Neural progenitor cell (in vitro differentiated cells): ENCODE results near the gene EFNA3. TPM values are rescaled to one million over a fixed set of nuclear protein-coding genes. Genes with fewer than 3 reads are reported as not detected.

Source experiments
- DNase-seq: peaks from one replicate; pipeline ENCODE4 v3.0.0-alpha.2; 2016; ENCODE audit warnings: low spot score
- H2AFZ ChIP-seq: fragments of 200-600 bp; sonication (generic); replicated peaks from 2 replicates; pipeline ENCODE4 v1.6.1; 2016; ENCODE audit warnings: antibody characterized with exemption
- H3F3A ChIP-seq: fragments of 200-600 bp; sonication (generic); 2 replicates; pipeline ENCODE4 v1.6.1; 2016; ENCODE audit warnings: antibody characterized with exemption, low read depth
- H3K27ac ChIP-seq: fragments of 200-600 bp; sonication (generic); 2 replicates; pipeline ENCODE4 v1.5.1; 2016; ENCODE audit warnings: mild to moderate bottlenecking
- H3K27me3 ChIP-seq: fragments of 200-600 bp; sonication (generic); 2 replicates; pipeline ENCODE4 v1.6.1; 2016; ENCODE audit warnings: mild to moderate bottlenecking, moderate library complexity
- H3K36me3 ChIP-seq: fragments of 200-600 bp; sonication (generic); 2 replicates; pipeline ENCODE4 v1.5.1; 2016
- H3K4me1 ChIP-seq: fragments of 200-600 bp; sonication (generic); 2 replicates; pipeline ENCODE4 v1.6.1; 2016; ENCODE audit warnings: mixed run types
- H3K4me2 ChIP-seq: fragments of 200-600 bp; sonication (generic); 2 replicates; pipeline ENCODE4 v1.6.1; 2016
- H3K4me3 ChIP-seq: fragments of 200-600 bp; sonication (generic); 2 replicates; pipeline ENCODE4 v1.5.1; 2016
- H3K79me2 ChIP-seq: fragments of 200-600 bp; sonication (generic); 2 replicates; pipeline ENCODE4 v1.6.1; 2016; ENCODE audit warnings: low read depth
- H3K9ac ChIP-seq: fragments of 200-600 bp; sonication (generic); 2 replicates; pipeline ENCODE4 v1.6.1; 2016
- H3K9me3 ChIP-seq: fragments of 200-600 bp; sonication (generic); 2 replicates; pipeline ENCODE4 v1.5.1; 2016; ENCODE audit warnings: low read depth
- H4K20me1 ChIP-seq: fragments of 200-600 bp; sonication (generic); 2 replicates; pipeline ENCODE4 v1.6.1; 2016; ENCODE audit warnings: low read depth
- H3K27ac Mint-ChIP-seq: 3 replicates; pipeline ENCODE4 v1.8.0; 2021; ENCODE audit warnings: mixed read lengths
- H3K27me3 Mint-ChIP-seq: 2 replicates; pipeline ENCODE4 v1.8.0; 2022; ENCODE audit warnings: low read depth, mild to moderate bottlenecking, inconsistent platforms, moderate library complexity, mixed read lengths; ENCODE audit not compliant: insufficient read depth
- H3K36me3 Mint-ChIP-seq: 3 replicates; pipeline ENCODE4 v1.8.0; 2021; ENCODE audit warnings: mixed read lengths
- H3K4me1 Mint-ChIP-seq: 3 replicates; pipeline ENCODE4 v1.8.0; 2021; ENCODE audit warnings: mixed read lengths
- H3K4me3 Mint-ChIP-seq: 3 replicates; pipeline ENCODE4 v1.8.0; 2021; ENCODE audit warnings: mild to moderate bottlenecking, moderate library complexity, mixed read lengths
- H3K9me3 Mint-ChIP-seq: 3 replicates; pipeline ENCODE4 v1.8.0; 2020; ENCODE audit warnings: mixed read lengths
- CTCF ChIP-seq: fragments of 200-600 bp; sonication (generic); IDR thresholded peaks from 2 replicates; pipeline ENCODE4 v1.5.1; 2017; ENCODE audit warnings: antibody characterized with exemption, mild to moderate bottlenecking
- EZH2 ChIP-seq: fragments of 200-600 bp; sonication (generic); IDR thresholded peaks from 2 replicates; pipeline ENCODE4 v1.6.1; 2017; ENCODE audit warnings: antibody characterized with exemption, mild to moderate bottlenecking, moderate library complexity
- EZH2phosphoT487 ChIP-seq: fragments of 200-600 bp; sonication (generic); IDR thresholded peaks from 2 replicates; pipeline ENCODE4 v1.6.1; 2017; ENCODE audit warnings: antibody characterized with exemption
- total RNA-seq: library from RNA; depleted of rRNA; stranded (reverse); fragments of >200 nt; gene quantifications from 2 replicates; pipeline ENCODE4 v1.2.3, GENCODE V29; 2015; ENCODE audit warnings: low replicate concordance

Gene EFNA3
- total RNA-seq, 1 donor from 2014 or later: 4.0 TPM

DNA sequence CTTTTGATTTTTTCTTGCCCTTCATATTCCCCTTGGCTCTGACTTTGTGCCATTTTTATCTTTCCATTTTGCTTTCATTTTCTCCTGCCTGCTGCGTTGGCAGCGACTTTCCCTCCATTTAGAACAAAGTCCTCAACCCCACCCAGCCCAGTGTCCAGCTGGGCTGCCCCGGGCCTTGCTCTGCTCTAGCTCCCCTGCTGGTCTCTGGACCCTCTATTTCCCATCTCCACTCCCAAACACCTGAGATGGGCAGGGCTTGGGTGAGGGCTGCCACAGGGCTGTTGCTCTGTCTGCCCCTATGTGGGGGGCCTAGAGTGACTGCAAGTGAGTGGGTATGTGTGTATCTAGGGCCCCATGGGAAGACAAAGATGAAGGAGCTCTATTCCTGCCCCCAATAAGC lies 34.8 kb upstream of the EFNA3 start:
- peaks cover 35% of the 10 kb centered on the region for H3K4me1 Mint-ChIP-seq
- no peak overlapping the region for H3K4me2 ChIP-seq
- no peaks in the 10 kb centered on the region for H3K79me2 ChIP-seq
- peaks cover 2% of the 10 kb centered on the region for H3F3A ChIP-seq
- H3K4me1 ChIP-seq: peaks cover 3% of the 10 kb centered on the region
- no peaks in the 10 kb centered on the region for H3K36me3 Mint-ChIP-seq
- no peak overlapping the region for H3K27ac ChIP-seq
- no peaks in the 10 kb centered on the region for H3K36me3 ChIP-seq
- H3K9ac ChIP-seq: no peak overlapping the region
- H3K27me3 Mint-ChIP-seq: peaks cover 7% of the 10 kb centered on the region
- H3K9me3 Mint-ChIP-seq: no peaks in the 10 kb centered on the region
- H2AFZ ChIP-seq: no peak overlapping the region
- no peak overlapping the region for H3K4me3 ChIP-seq
- no peak for DNase-seq
- TF ChIP-seq EZH2: no peak
- no peak for TF ChIP-seq CTCF
- TF ChIP-seq EZH2phosphoT487: no peak
- H3K27ac Mint-ChIP-seq: no peak overlapping the region
- no peak overlapping the region for H3K4me3 Mint-ChIP-seq
- no peaks in the 10 kb centered on the region for H3K27me3 ChIP-seq
- H3K9me3 ChIP-seq: no peaks in the 10 kb centered on the region
- no peaks in the 10 kb centered on the region for H4K20me1 ChIP-seq

GRCh38 chr1:155044365-155044764 lies 34.3 kb upstream of the EFNA3 start:
- DNase-seq: no peak
- peak overlapping the region; percentile 25 for H3K4me2 ChIP-seq
- H3K4me3 ChIP-seq: no peak overlapping the region
- TF ChIP-seq EZH2phosphoT487: no peak
- TF ChIP-seq CTCF: no peak
- no peak for TF ChIP-seq EZH2
- Mint-ChIP-seq H3K36me3 (no peaks in the 10 kb centered on the region), H3K27me3 (peaks cover 7% of the 10 kb centered on the region), H3K27ac (peak overlapping the region; percentile 92), H3K9me3 (no peaks in the 10 kb centered on the region), H3K4me1 (peaks cover 40% of the 10 kb centered on the region), H3K4me3 (peak overlapping the region; percentile 56)
- H3K36me3 ChIP-seq: no peaks in the 10 kb centered on the region
- H3F3A ChIP-seq: peaks cover 2% of the 10 kb centered on the region
- H3K4me1 ChIP-seq: peaks cover 3% of the 10 kb centered on the region
- H3K27me3 ChIP-seq: no peaks in the 10 kb centered on the region
- H3K9me3 ChIP-seq: no peaks in the 10 kb centered on the region
- H4K20me1 ChIP-seq: no peaks in the 10 kb centered on the region
- no peaks in the 10 kb centered on the region for H3K79me2 ChIP-seq
- H3K9ac ChIP-seq: no peak overlapping the region
- H2AFZ ChIP-seq: no peak overlapping the region
- H3K27ac ChIP-seq: no peak overlapping the region

DNA sequence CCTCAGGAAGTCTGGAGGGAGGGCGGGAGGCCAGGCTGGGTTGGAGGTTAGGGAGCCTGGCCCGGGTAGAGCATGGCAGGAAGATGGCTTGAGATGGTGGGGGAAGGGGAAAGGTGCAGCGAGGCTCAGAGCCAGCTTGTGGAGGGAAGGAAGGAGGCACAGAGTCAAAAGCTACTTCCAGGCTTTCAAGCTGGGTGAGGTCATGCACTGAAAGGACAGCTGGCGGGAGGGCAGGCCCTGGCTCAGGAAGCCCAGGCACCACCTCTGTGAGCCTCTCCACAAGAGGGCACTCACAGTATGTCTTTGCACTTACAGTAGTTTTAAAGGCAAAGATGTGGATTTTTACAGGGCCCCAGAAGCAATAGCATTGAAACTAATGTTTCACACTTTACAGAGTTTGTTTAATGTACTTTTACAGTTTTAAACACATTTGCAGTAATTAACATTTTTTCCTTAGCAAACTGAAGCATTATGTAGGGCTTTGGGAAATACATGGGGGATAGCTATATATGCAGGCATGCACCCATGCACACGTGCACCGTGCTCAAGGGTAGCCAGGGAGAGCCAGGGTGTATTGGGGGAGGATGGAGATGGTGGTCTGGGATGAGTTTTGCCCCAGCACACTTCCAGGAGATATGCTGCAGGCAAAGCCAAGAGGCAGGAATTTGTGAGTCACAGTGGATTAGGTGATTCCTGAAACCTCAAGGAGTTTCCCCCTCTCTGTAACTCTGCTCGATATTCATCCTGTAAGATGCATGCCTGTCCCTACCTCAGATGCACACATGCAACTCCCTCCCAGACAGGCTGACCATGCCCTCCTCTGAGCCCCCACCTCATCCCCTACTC lies 33.6 kb upstream of the EFNA3 start:
- no peak overlapping the region for H2AFZ ChIP-seq
- peak overlapping the region; percentile 92 for H3K27ac Mint-ChIP-seq
- no peaks in the 10 kb centered on the region for H3K36me3 ChIP-seq
- H3K4me1 ChIP-seq: peaks cover 6% of the 10 kb centered on the region
- DNase-seq: peak; percentile 89
- H4K20me1 ChIP-seq: no peaks in the 10 kb centered on the region
- H3K36me3 Mint-ChIP-seq: no peaks in the 10 kb centered on the region
- no peak overlapping the region for H3K9ac ChIP-seq
- no peaks in the 10 kb centered on the region for H3K79me2 ChIP-seq
- peak overlapping the region; percentile 56 for H3K4me3 Mint-ChIP-seq
- H3K4me2 ChIP-seq: peak overlapping the region; percentile 25
- no peaks in the 10 kb centered on the region for H3K9me3 Mint-ChIP-seq
- peaks cover 46% of the 10 kb centered on the region for H3K4me1 Mint-ChIP-seq
- H3K27me3 ChIP-seq: no peaks in the 10 kb centered on the region
- H3K27me3 Mint-ChIP-seq: peaks cover 7% of the 10 kb centered on the region
- H3K4me3 ChIP-seq: no peak overlapping the region
- no peak overlapping the region for H3K27ac ChIP-seq
- H3F3A ChIP-seq: peaks cover 8% of the 10 kb centered on the region
- no peaks in the 10 kb centered on the region for H3K9me3 ChIP-seq
- no peak for TF ChIP-seq EZH2
- TF ChIP-seq CTCF: peak; percentile 76
- no peak for TF ChIP-seq EZH2phosphoT487
